SU-DHL-6 (cell line): ENCODE results near the gene SMARCA1.

ENCODE experiments used
- H2AFZ ChIP-seq: fragments of 200-600 bp; sonication (generic); 2 replicates; pipeline ENCODE4 v1.6.1; 2014; ENCODE audit warnings: low read depth, mild to moderate bottlenecking, moderate library complexity, mixed read lengths, antibody characterized with exemption, low read length; ENCODE audit not compliant: severe bottlenecking
- H3F3A ChIP-seq: fragments of 200-600 bp; shearing (Covaris generic); 2 replicates; pipeline ENCODE4 v1.6.0; 2016; ENCODE audit warnings: antibody characterized with exemption, mild to moderate bottlenecking; ENCODE audit not compliant: insufficient read depth
- H3K27ac ChIP-seq: fragments of 200-600 bp; sonication (generic); 2 replicates; pipeline ENCODE4 v1.5.1; 2016; ENCODE audit warnings: low read depth, mild to moderate bottlenecking, low read length, moderate library complexity, mixed read lengths
- H3K27me3 ChIP-seq: fragments of 200-600 bp; sonication (generic), shearing (Covaris generic); 2 replicates; pipeline ENCODE4 v1.6.0; 2014; ENCODE audit warnings: mild to moderate bottlenecking, low read length
- H3K36me3 ChIP-seq: fragments of 200-600 bp; sonication (generic); 2 replicates; pipeline ENCODE4 v1.6.1; 2014; ENCODE audit warnings: mild to moderate bottlenecking, low read length, mixed read lengths
- H3K4me2 ChIP-seq: fragments of 300-600, 200-600 bp; shearing (Covaris generic), sonication (generic); 2 replicates; pipeline ENCODE4 v1.6.0; 2014; ENCODE audit warnings: low read length, low read depth, mild to moderate bottlenecking; ENCODE audit not compliant: poor library complexity, severe bottlenecking
- H3K4me3 ChIP-seq: fragments of 200-600 bp; sonication (generic); 2 replicates; pipeline ENCODE4 v1.5.1; 2014; ENCODE audit warnings: antibody characterized with exemption, low read length, mild to moderate bottlenecking, mixed read lengths; ENCODE audit not compliant: insufficient read depth, poor library complexity, severe bottlenecking
- H3K79me2 ChIP-seq: fragments of 200-600 bp; sonication (generic); 2 replicates; pipeline ENCODE4 v1.6.1; 2014; ENCODE audit warnings: mild to moderate bottlenecking, low read length, moderate library complexity; ENCODE audit not compliant: insufficient read depth
- H3K9ac ChIP-seq: fragments of 200-600 bp; sonication (generic); 2 replicates; pipeline ENCODE4 v1.7.0; 2014; ENCODE audit warnings: mild to moderate bottlenecking, low read length
- H3K9me2 ChIP-seq: fragments of 200-600 bp; sonication (generic); replicated peaks from 2 replicates; pipeline ENCODE4 v1.6.1; 2014; ENCODE audit warnings: low read length; ENCODE audit not compliant: insufficient read depth
- H3K9me3 ChIP-seq: fragments of 200-600 bp; sonication (generic); 2 replicates; pipeline ENCODE4 v1.6.1; 2014; ENCODE audit warnings: low read length, mixed read lengths; ENCODE audit not compliant: insufficient read depth
- H4K20me1 ChIP-seq: fragments of 200-600 bp; sonication (generic); 2 replicates; pipeline ENCODE4 v1.6.1; 2014; ENCODE audit warnings: low read depth, mild to moderate bottlenecking, antibody characterized with exemption, low read length, moderate library complexity, mixed read lengths
- EZH2phosphoT487 ChIP-seq: fragments of 200-600 bp; sonication (generic), shearing (Covaris generic); conservative IDR thresholded peaks from 2 replicates; pipeline ENCODE4 v1.6.1; 2018; ENCODE audit warnings: mild to moderate bottlenecking, antibody characterized with exemption, low read length, moderate library complexity, mixed read lengths
- TF ChIP-seq, protein P1 (sequence below): fragments of 200-600 bp; sonication (generic); IDR thresholded peaks from one replicate; pipeline ENCODE4 v1.5.1; 2017; ENCODE audit warnings: antibody characterized with exemption, mild to moderate bottlenecking, low read length, moderate library complexity; ENCODE audit not compliant: insufficient read depth, poor library complexity, severe bottlenecking

Gene SMARCA1

GRCh38 chrX:129516402-129516801 lies 6.9 kb downstream of the SMARCA1 start:
- Histone ChIP-seq H3K9me3 (no peaks in the 10 kb centered on the region), H3K79me2 (no peaks in the 10 kb centered on the region), H3K27me3 (no peaks in the 10 kb centered on the region), H3F3A (no peaks in the 10 kb centered on the region), H3K4me2 (no peak overlapping the region), H3K9ac (no peak overlapping the region), H4K20me1 (no peaks in the 10 kb centered on the region), H3K9me2 (no peaks in the 10 kb centered on the region), H2AFZ (no peak overlapping the region), H3K27ac (no peak overlapping the region), H3K4me3 (no peak overlapping the region), H3K36me3 (no peaks in the 10 kb centered on the region)
- TF ChIP-seq EZH2phosphoT487, result no peak
- TF ChIP-seq, protein P1, sequence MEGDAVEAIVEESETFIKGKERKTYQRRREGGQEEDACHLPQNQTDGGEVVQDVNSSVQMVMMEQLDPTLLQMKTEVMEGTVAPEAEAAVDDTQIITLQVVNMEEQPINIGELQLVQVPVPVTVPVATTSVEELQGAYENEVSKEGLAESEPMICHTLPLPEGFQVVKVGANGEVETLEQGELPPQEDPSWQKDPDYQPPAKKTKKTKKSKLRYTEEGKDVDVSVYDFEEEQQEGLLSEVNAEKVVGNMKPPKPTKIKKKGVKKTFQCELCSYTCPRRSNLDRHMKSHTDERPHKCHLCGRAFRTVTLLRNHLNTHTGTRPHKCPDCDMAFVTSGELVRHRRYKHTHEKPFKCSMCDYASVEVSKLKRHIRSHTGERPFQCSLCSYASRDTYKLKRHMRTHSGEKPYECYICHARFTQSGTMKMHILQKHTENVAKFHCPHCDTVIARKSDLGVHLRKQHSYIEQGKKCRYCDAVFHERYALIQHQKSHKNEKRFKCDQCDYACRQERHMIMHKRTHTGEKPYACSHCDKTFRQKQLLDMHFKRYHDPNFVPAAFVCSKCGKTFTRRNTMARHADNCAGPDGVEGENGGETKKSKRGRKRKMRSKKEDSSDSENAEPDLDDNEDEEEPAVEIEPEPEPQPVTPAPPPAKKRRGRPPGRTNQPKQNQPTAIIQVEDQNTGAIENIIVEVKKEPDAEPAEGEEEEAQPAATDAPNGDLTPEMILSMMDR, result no peak

GRCh38 chrX:129512409-129512808 lies 10.9 kb downstream of the SMARCA1 start:
- H3K27ac ChIP-seq, result no peak overlapping the region
- H3K9ac ChIP-seq, result no peak overlapping the region
- no peak overlapping the region for H2AFZ ChIP-seq
- H3K79me2 ChIP-seq, result no peaks in the 10 kb centered on the region
- H3K4me2 ChIP-seq, result no peak overlapping the region
- no peaks in the 10 kb centered on the region for H3F3A ChIP-seq
- H3K9me3 ChIP-seq, result no peaks in the 10 kb centered on the region
- no peak overlapping the region for H3K4me3 ChIP-seq
- H3K36me3 ChIP-seq, result no peaks in the 10 kb centered on the region
- TF ChIP-seq EZH2phosphoT487, result no peak
- TF ChIP-seq, protein P1, result no peak
- H4K20me1 ChIP-seq, result no peaks in the 10 kb centered on the region
- no peaks in the 10 kb centered on the region for H3K9me2 ChIP-seq
- no peaks in the 10 kb centered on the region for H3K27me3 ChIP-seq

GRCh38 chrX:129511689-129512088 lies 11.6 kb downstream of the SMARCA1 start:
- no peak for TF ChIP-seq EZH2phosphoT487
- TF ChIP-seq, protein P1, result no peak
- Histone ChIP-seq H3K9ac (no peak overlapping the region), H3K79me2 (no peaks in the 10 kb centered on the region), H4K20me1 (no peaks in the 10 kb centered on the region), H3K4me2 (no peak overlapping the region), H3F3A (no peaks in the 10 kb centered on the region), H3K4me3 (no peak overlapping the region), H3K27me3 (no peaks in the 10 kb centered on the region), H3K36me3 (no peaks in the 10 kb centered on the region), H3K9me3 (no peaks in the 10 kb centered on the region), H3K27ac (no peak overlapping the region), H3K9me2 (no peaks in the 10 kb centered on the region), H2AFZ (no peak overlapping the region)

DNA sequence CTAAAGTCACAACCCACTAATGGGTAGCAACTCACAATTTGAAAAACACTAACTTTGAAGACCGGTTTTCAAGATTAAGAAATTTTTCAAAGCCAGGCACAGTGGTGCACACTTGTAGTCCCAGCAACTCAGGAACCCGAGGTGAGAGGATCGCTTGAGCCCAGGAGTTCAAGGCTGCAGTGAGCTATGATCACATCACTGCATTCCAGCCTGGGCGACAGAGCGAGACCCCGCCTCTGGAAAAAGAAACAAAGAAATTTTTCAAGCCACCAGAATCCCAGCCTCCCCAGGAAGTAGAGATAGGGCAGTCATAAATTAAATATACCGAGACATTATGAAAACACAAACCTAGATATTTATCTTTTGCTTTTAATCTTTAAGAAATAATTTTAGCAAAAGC lies 13.0 kb downstream of the SMARCA1 start:
- Histone ChIP-seq H3K9ac (no peak overlapping the region), H3K9me3 (no peaks in the 10 kb centered on the region), H3K36me3 (no peaks in the 10 kb centered on the region), H2AFZ (no peak overlapping the region), H3K27ac (no peak overlapping the region), H3F3A (no peaks in the 10 kb centered on the region), H3K4me2 (no peak overlapping the region), H3K4me3 (no peak overlapping the region), H4K20me1 (no peaks in the 10 kb centered on the region), H3K9me2 (no peaks in the 10 kb centered on the region), H3K27me3 (no peaks in the 10 kb centered on the region), H3K79me2 (no peaks in the 10 kb centered on the region)
- TF ChIP-seq EZH2phosphoT487, result no peak
- TF ChIP-seq, protein P1, result no peak
